Glomerular visceral epithelial cell (primary cell): ENCODE measurements around the gene TENT5C.

ENCODE experiments used
- DNase-seq: peaks from one replicate; pipeline ENCODE4 v3.0.0-alpha.2; 2016; ENCODE audit errors: extremely low spot score

The TENT5C gene

GRCh38 chr1:117634631-117635030, 28.8 kb downstream of the TENT5C start:
- no peak for DNase-seq

DNA sequence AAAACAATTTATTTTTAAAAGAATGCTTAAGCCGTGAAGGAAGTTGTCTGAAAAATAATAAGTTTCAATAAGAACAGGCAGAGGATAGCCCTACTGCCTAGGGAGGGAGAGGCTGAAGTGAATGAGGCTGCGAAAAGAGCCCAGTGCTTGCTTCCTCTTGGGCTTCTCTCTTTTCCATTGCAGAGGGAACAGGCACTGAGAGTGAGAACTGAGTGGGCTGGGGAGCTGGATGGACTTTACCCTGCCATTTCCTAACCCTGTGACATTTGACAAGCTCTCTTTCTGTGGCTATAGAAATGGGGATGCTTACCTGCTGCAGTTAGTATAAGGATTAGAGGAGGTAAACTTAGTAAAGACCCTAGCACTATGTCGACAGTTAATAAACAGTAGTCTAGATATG, 30.0 kb downstream of the TENT5C start:
- no peak for DNase-seq

DNA sequence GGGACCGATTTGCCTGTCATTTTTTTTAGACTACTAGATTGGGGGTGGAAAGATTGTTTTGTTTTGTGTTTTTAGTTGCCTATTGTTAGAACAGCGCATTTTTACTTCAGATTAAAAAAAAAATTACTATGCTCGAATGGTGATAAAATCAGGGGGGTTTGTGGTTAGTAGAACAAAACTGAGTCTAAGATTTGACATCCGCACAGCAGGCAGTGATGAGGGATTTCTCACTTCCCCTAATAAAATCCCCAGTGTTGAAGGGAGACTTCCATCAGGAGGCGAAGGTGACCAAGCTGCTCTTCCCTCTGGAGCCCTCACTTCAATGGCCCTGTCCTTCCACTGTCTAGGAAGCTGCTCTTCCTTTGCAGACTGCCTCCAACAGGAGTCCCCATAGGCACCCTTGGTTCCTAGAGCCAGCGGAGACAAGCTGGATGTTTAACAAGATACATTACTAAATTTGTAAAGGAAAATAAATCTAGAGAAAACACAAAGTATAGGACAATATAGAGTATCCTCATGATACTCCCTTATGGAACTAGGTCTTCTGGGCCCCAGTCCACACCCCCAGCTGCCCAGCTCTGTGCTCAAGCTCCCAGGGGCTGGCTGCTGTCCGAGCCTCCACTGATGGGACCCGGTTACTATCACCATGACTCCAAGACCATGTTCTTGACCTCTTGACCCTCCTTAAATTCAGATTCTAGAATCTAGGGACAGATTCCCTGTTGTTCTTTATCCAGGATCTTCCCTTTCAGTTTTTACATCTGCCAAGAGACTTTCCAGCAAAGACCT, 31.0 kb downstream of the TENT5C start:
- DNase-seq: no peak

GRCh38 chr1:117638141-117638540, 32.3 kb downstream of the TENT5C start:
- no peak for DNase-seq

DNA sequence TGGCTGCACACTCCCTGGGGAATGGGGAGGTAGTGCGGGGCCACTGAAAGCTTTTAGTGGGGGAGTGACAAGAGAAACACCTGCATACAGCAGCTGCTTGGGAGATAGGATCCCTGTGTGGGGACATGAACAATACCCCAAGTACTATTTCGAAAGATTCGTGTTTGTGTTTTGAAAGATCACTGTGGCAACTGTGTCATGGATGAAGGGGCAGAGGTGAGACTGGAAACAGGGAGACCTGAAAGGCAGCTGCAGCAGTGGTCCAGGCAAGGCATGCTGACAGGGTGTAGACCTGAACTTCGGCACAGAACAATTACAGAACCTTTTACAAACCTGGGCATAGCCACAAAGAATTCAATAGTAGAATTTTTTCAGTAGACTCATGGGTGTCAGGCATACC, 32.9 kb downstream of the TENT5C start:
- DNase-seq: no peak

DNA sequence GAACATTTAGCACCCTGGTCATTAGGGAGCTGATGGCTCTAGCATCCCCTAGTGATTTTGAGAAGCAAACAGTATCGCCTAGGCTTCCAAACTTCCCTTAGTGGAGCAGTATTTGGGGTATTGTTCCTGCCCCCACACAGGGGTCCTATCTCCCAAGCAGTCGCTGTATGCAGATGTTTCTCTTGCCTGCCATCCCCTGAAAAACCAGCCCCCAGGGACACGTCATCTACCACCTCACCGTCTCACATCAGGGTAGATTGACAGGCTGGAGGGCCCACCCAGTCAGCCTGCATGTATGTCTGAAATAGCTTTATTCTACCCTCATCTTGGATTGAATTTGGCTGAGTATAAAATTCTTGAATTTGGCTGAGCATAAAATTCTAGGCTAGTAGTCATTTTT, 33.9 kb downstream of the TENT5C start:
- no peak for DNase-seq

- DNase-seq: no peak
Observed at GRCh38 chr1:117641536-117641935, 35.7 kb downstream of the TENT5C start.

GRCh38 chr1:117642963-117643362, 37.1 kb downstream of the TENT5C start:
- DNase-seq: no peak

GRCh38 chr1:117643601-117644000, 37.8 kb downstream of the TENT5C start:
- no peak for DNase-seq

DNA sequence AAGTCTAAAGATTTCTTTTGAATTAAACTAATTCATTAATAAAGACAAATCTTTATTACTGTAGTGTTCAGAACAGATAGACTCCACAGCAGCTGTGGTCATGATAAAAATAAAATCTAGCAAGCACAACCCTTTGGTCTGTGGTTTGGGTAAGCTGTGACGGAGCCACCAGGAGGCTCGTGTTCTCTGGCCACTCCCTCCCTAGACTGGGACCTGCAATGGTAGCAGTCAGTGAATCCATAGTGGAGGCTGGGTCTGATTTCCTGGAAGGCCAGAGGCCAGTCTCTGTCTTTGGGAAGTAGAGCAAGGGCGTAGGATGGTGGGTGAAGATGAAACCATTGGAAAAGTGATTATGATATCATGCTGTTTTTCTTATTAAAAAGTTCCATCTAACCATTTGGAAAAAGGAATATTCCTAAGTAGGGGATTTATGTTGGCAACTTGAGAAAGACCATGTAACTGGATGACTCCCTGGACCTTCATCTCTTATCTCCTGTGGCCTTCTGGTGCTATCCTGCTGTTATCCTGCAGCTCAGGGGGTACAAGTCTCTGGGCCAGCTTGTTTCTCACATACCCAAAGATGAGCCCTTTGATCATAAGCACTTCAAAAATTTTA, 39.0 kb downstream of the TENT5C start:
- no peak for DNase-seq

- no peak for DNase-seq
Observed at GRCh38 chr1:117645343-117645742, 39.5 kb downstream of the TENT5C start.

DNA sequence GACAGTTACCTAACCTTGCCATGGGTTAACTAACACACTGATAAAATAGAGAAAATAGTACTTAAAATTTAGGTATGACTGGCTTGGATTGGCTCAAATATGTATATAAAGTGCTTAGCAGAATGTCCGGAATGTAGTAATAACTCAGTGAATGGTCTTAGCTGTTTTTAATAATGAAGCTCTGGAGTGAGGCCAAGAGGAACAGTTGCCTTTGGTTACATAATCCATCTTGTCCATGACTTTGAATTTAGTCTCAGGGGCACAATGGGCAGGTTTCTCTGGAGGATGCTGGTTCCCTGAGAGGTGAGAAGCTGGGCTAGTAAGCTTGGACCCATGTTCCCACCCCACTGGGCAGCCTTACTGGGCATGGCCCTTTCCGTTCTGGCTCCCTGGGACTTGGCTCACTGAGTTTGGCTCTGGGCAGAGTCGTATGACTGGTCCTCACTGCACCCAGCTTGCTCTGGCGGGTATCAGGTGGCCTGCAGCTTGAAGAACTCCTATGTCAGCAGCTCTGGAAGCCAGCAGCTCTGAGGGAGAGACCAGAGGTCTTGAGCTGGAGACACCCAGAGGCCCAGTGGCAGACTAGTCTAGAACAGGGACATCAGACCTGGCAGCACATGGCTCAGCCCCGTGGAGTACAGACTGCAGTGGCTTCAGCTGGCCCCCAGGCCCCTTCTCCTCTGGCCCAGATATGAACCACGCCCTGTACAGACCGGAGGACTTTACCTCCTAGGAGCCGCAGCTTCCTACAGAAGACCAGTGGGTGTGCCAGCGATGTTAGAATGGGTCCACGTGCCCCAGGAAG, 40.4 kb downstream of the TENT5C start:
- no peak for DNase-seq

- no peak for DNase-seq
Observed at GRCh38 chr1:117646956-117647355, 41.1 kb downstream of the TENT5C start.

DNA sequence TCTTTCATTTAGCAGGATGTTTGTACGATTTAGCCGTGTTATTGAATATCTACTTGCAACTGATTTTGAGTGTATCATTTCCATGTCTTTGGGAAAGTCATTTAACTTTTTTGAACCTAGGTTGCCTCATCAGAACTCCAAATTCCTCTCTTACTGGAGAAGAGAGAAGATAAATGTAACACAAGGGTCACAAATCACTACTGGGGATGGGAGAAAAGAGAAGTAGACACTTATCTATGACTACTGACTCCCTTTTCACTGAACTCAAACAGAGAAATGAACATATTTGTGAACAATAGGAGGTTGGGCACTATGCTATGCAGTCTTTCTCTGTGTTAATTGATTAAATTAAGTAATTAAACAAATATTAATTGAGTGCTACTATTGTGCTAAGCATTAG, 42.2 kb downstream of the TENT5C start:
- no peak for DNase-seq

- no peak for DNase-seq
Observed at GRCh38 chr1:117650840-117651568, 45.2 kb downstream of the TENT5C start.

DNA sequence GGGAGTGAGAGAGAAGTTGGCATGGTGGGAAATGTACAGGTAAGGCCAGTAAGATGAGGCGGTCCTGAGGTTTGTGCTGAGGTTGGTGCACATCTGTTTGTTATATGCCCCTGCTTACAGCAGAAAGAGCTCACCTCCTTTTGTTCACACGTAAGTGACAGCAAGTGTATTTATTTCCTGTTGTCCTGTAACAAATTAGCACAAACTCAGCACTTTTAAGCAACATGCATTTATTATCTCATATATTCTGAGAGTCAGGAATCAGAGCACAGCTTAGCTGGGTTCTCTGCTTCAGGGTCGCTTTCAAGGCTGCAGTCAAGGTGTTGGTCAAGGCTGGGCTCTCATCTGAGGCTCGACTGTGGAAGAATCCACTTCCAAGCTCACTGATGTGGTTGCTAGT, 45.8 kb downstream of the TENT5C start:
- DNase-seq: no peak

DNA sequence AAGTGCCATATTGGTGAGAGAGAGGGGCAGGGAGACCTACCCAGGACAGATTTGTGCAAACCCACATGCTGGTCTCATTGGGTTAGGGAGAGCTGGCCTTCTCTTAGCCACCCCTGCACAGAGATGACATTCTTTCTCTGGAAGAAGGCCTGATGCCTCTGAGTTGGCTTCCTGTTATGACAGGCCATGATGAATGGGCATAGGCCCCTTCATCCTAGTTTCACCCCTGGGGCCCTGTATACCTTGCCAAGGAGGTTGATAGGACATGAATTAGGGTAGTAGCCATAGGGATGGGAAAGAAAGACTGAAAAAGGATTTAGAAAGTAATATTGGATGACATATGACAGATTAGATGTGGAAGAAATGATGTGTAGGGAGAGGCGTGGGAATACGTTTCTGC, 46.6 kb downstream of the TENT5C start:
- no peak for DNase-seq

DNA sequence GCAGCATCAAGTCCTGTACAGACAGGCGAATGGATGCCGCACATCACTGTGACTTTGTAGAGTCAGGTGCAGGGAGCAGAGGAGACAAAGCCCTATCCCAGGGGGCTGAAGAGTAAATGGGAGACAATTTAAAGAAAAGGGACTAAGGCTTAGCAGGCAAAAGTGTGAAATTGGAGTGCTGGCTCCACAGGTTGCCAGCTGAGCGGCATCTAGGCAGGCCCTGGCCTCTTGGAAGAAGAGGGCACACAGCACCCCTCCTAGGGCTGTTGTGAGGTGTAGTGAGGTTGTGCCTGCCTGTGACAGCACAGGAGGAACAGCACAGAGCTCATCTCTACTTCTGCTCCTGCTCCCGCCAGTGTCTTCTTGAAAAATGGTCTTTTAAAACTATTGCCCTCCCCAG, 47.3 kb downstream of the TENT5C start:
- no peak for DNase-seq

- DNase-seq: no peak
Observed at GRCh38 chr1:117653732-117654492, 48.1 kb downstream of the TENT5C start.

GRCh38 chr1:117654493-117655219, 48.8 kb downstream of the TENT5C start:
- no peak for DNase-seq

GRCh38 chr1:117655220-117655577, 49.4 kb downstream of the TENT5C start:
- no peak for DNase-seq
